RPMI8226 (cell line): ENCODE data around the gene INHBE.
A peak's percentile ranks its signal among the peaks of the same experiment; 100 is the strongest.
"Not testable (repeated sequence)": the region's sequence is repeated elsewhere in the genome, so short reads cannot be mapped to it uniquely, and the experiment has no call there.

Experiments used
- DNase-seq: peaks from one replicate; pipeline ENCODE4 v3.0.0-alpha.2; 2015

The INHBE gene

DNA sequence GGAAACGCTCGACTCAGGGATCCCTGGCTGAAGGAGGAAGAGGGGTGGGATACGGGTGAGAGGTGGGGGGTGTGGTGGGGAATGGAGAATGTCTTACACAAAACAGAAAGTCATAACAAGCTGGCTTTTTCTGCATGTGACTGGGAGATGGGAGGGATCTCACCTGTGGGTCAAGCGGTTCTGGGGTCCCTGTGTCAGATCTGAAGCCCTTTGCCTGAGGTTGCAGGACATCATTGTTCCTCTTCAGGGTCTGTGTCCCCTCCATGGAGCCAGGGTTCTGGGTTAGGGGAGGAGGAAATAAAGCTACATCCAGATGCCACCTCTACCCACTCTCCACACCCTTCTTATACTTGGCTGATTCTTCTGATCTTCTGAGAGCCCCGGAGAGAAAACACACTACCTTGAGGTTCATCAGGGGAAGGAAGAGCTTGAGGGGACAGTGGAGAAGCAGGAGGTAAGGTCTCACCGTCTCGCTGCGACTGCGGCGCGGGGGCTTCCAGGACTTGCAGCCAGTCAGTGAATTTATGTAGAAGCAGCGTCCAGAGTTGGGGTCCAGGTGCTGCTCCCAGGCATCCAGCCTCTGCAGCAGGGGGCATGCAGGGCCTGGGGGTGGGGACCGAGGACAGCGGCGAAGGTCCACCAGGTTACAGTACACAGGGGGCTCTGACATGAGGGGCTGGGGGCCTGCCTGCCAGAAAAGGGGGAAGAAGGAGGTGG, 22.0 kb downstream of the INHBE start:
- no peak for DNase-seq

DNA sequence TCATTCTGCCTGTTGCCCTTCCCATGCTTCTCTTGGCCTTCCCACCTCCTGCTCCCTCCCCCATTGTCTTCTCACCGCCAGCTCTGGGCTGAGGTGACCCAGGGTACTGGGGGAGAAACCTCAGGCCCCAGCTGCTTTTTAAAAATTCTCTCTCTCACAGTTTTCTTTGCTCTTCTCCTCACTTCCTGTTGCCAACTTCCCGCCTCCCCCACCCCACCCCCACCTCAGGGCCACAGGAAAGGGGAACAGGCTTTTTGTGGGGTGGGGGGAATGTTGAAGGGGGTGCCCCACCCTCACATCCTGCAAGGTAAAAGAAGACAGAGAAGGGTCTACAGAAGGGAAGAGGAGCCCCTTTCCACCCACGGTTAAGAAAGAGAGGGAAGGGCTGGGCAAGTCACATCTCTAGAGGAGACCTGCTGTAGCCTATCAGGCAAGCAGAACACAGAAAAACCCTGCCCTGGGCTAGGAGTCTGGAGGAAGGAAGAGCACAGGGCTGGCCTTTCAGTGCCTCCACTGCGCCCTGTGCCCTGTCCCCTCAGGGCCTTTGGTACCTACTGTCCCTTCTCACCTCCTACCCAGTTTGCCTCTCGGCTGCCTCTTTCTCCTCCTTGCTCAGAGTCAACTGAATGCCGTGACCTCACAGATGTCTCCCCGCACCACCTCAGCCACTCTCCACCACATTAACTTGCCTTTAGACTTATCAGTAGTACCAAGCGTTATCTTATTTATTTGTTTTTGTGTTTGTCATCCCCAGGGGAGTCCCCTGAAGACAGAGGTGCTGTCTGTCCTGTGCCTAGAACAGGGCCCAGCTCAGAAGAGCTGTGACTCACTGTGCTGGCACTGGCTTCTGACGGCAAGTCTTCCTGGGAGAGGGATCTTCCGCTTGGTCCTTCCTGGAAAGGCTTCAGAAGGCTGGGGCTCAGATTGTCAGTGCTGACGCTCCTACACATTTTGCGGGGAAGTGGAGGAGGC, 22.9 kb downstream of the INHBE start:
- DNase-seq: peak; percentile 25

DNA sequence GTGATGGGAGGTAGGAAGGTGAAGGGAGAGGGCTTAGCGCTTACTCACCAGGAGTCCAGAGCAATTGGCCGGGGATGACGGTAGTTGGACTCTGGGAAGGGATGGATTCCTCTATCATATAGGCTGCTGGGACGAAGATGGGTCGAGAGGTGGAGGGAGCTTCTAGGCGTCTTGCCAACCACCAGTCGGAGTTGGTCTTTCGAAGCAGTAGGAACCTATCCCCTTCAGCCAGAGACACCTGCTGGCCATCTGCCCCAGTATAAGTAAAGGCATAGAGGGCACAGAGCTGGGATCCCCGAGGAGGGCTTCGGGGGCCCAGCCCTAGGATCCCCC, 23.9 kb downstream of the INHBE start:
- no peak for DNase-seq

DNA sequence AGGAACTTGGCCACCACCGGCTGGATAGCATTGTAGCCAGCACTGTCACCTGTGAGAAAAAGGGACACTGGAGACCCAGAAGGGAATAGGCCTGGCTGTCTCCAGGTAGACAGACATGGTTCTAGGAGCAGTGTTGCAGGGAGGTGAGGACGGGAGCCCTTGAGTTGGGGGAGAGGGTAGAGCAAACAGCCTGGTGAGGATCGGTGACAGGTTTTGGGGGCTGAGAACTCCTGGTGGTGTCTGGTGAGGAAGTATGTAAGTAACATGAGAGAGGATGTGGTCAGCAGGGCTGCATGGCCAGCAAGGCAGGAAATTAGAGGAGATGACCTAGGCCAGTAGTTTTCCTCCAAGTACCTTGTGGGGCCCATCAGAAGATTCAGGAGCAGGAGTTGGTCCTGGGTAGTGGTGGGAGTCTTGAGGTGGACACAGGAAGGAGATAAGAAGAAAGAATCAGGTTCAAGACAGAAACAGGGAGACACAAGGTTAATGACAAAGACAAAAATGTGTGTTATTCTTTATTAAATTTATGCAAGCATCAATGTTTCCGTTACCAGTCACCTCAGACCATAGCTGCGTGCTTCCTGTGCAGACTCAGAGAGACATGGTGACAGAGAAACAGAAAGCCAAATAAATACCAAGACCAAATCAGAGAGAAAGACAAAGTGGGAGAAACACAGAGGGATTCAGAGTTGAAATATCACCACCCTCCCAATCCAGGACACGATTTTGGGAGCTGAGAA, 24.4 kb downstream of the INHBE start, which contains the start of gene ARHGAP9:
TSS of gene ARHGAP9 (minus strand) at position 491 of the 740 bp plus-strand sequence. CDS start at position 31, 460 bp downstream.
- no peak for DNase-seq

DNA sequence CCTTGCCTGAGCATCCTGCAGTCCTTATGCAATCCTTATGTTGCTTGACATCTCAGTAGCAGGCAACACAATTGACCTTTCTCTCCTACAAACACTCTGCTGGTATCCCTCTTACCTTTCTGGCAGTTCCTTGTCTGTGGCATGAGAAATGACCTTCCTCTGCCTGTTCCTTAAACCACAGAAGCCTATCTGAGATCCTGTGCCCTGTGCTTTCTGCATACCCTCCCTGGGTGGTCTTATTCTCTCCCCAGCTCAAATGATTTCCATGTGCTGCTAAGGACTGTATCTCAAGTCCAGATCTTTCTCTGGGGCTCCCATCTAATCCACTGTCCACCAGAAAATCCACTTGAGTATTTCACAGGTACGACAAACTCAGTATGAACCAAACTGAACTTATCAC, 26.6 kb downstream of the INHBE start:
- no peak for DNase-seq

DNA sequence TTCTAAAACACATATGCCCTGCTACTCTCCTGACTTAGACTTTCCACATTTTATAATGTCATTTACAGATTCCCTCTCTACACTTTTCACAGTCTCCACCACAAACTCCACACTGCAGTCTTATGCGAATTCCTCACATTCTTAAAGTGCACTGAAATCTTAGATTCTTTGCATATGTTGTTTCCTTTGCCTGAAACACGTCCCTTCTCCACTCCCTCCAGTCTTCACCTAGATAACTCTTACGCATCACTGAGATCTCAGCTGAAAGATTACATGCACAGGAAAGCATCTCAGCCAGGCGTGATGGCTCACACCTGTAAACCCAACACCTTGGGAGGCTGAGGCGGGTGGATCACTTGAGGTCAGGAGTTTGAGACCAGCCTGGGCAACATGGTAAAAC, 28.4 kb downstream of the INHBE start:
- no peak for DNase-seq

DNA sequence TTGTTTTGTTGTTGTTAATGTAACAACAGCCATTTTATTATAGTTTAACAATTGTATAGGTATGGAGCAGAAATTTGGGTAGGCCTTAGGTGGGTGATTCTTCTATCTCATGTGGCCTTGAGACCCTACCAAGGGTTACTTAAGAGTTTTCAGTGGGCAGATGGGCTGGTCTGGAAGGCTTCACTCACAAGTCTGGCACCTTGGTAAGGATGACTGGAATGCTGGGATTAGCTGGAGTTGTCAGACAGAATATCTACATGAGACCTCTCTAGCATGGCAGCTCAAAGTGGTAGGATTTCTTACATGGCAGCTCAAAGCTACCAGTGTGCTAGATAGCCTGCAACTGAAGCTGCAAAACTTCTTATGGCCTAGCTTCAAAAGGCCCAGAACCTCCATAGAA, 30.6 kb downstream of the INHBE start:
- DNase-seq: no peak

DNA sequence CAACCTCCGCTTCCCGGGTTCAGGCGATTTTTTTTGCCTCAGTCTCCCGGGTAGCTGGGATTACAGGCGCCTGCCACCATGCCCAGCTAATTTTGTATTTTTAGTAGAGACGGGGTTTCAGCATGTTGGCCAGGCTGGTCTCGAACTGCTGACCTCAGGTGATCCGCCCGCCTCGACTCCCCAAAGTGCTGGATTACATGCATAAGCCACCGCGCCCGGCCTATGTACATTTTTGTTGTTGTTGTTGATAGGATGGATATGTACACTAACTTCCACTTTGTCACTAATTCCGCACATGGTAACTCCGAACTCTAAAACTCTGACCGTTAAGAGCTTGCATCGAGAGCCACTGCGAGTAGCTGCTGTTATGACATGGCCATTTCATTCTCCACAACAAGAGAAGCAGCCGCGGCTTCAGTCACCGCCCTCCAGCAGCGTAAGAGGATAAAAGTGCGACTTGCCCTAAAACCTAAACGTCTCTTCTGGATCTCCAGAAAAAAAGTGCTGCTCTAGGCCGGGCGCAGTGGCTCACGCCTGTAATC, 32.0 kb downstream of the INHBE start:
- no peak for DNase-seq

DNA sequence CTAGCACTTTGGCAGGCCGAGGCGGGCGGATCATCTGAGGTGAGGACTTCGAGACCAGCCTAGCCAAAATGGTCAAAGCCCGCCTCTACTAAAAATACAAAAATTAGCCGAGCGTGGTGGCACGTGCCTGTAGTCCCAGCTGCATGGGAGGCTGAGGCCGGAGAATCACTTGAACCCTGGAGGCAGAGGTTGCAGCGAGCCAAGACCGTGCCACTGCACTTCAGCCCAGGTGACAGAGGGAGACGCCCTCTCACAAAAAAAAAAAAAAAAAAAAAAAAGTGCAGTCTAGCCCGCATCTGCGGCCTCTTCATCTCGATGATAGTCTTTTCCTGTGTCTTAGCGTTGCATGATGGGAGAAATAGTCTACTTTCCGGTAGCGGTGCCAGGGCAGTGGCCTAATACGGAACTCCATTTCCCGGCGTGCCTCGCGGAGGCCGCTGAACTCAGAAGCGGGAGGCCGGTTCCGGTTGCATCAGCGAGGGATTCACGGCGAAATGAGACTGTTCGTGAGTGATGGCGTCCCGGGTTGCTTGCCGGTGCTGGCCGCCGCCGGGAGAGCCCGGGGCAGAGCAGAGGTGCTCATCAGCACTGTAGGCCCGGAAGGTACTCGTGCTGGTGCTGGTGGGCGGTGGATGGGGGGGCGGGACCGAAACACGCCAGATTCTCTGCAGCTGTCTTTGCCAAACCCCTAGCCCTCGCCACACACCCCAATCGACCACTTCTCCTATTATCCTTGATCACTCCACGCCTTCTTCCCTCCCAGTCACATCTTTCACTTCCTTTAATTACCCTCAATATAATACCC, 32.7 kb downstream of the INHBE start, which contains the start of gene MARS1:
TSS of gene MARS1 (plus strand) at position 472 of the 805 bp plus-strand sequence. CDS start at position 495, 23 bp downstream.
- DNase-seq: peak; percentile 97

DNA sequence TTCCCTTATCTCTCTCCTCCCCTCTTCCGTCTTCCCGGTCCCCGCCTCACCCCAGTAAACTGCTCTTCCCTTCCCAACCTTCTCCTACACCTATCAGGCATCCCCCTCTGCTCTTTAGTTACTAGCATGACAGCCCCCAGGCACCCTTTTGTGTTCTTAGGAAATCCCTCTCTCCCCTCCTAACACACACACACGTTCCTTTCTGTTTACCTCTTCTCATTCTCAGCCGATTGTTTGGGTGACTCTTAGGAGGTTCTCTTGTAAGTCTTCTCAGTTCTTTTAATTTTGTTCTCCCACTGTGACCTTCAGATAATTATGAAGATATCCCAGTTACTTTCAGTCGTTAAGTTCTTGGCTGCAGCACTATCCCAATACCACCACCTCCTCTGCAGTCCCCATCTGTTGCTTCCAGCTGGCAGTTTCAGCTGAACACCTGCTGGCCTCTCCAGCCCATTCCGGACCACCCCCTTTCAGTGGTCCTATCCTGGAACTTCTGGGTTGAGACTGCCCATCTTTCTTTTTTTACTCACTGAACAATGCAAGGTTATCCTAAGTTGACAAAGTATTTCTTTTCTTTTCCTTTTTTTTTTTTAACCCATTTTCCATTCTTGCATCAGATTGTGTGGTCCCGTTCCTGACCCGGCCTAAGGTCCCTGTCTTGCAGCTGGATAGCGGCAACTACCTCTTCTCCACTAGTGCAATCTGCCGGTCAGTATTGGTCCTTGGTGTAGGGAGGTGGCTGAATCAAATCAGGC, 33.5 kb downstream of the INHBE start:
- DNase-seq: peak; percentile 38

DNA sequence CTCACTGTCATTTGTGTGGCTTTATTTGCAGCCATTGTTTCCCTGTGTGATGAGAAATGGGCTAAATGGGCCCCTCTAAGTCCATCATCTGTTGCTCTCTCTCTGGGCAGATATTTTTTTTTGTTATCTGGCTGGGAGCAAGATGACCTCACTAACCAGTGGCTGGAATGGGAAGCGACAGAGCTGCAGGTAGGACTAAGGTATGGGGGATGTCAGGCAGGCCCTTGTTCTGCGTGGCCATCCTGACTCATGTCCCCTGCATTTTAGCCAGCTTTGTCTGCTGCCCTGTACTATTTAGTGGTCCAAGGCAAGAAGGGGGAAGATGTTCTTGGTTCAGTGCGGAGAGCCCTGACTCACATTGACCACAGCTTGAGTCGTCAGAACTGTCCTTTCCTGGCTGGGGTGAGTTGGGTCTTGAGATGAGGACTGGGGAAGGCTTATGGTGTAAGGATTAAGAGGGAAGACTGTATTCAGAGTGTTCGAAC, 34.1 kb downstream of the INHBE start:
- no peak for DNase-seq

DNA sequence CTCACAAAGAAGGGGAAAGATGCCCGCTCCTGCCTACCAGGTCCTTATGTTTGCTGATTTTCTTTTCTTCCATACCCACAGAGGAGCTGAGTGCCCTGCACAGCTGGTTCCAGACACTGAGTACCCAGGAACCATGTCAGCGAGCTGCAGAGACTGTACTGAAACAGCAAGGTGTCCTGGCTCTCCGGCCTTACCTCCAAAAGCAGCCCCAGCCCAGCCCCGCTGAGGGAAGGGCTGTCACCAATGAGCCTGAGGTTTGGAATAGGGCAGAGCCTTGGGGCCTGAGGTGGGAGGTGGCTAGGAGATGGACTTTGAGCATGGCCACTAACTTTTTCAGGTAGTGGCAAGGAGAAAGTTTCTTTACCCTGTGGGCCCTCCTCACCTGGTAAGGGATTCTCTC, 35.0 kb downstream of the INHBE start:
- no peak for DNase-seq

DNA sequence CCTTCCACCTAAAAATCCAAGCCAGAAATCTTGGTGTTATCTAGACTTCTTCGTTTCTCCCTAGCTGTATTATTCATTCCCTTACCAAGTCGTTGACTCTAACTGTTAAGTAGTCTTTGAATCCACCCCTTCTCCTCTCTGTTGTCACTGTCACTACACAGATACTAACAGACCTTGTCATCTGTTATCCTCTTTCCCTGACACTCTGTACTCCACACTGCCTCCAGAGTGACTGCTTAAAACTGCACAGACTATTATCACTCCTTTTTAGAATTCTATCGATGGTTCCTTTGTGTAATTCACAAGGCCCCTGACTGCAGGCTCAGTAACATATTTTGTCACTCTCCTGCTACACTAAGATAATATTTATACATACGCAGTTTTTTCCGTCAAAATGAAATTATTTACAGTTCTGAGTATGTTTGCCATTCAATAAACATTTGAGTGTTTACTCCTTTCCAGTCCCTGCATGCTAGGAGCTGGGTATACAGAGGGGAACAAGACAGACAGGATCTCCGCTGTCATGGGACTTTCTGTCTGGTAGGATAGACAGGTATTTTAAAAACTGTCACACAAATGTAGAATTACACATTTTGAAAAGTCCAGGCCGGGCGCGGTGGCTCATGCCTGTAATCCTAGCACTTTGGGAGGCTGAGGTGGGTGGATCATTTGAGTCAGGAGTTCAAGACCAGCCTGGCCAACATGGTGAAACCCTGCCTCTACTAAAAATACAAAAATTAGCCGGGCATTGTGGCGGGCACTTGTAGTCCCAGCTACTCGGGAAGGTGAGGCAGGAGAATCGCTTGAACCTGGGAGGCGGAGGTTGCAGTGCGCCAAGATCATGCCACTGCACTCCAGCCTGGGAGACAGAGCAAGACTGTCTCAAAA, 36.5 kb downstream of the INHBE start:
- DNase-seq: no peak

DNA sequence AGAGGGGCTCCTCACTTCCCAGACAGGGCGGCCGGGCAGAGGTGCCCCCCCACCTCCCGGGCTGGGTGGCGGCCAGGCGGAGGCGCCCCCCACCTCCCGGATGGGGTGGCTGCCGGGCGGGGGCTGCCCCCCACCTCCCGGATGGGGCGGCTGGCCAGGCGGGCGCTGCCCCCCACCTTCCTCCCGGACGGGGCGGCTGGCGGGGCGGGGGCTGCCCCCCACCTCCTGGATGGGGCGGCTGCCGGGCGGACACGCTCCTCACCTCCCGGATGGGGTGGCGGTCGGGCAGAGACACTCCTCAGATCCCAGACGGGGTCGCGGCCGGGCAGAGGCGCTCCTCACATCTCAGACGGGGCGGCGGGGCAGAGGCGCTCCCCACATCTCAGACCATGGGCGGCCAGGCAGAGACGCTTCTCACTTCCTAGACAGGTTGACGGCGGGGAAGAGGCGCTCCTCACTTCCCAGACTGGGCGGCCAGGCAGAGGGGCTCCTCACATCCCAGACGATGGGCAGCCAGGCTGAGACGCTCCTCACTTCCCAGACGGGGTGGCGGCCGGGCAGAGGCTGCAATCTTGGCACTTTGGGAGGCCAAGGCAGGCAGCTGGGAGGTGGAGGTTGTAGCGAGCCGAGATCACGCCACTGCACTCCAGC, 40.1 kb downstream of the INHBE start:
- not testable (repeated sequence) for DNase-seq

DNA sequence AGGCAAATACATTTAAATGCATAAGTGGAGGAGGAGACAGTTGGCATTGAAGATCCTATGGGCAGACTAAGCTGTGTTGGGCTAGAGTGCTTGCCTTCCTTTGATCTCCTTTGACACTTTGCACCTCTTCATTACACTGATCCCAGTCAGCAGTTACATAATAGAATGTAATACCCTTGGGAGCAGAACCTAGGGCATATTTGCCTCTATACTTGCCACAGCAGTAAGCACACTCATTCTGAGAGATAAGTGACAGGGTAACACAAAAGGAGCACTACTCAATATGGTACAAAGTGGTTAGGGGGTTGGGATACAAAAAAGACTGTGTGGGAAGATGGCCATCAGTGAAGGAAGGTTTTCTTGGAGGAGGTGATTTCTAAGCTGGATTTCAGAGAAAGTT, 41.7 kb downstream of the INHBE start:
- DNase-seq: no peak

DNA sequence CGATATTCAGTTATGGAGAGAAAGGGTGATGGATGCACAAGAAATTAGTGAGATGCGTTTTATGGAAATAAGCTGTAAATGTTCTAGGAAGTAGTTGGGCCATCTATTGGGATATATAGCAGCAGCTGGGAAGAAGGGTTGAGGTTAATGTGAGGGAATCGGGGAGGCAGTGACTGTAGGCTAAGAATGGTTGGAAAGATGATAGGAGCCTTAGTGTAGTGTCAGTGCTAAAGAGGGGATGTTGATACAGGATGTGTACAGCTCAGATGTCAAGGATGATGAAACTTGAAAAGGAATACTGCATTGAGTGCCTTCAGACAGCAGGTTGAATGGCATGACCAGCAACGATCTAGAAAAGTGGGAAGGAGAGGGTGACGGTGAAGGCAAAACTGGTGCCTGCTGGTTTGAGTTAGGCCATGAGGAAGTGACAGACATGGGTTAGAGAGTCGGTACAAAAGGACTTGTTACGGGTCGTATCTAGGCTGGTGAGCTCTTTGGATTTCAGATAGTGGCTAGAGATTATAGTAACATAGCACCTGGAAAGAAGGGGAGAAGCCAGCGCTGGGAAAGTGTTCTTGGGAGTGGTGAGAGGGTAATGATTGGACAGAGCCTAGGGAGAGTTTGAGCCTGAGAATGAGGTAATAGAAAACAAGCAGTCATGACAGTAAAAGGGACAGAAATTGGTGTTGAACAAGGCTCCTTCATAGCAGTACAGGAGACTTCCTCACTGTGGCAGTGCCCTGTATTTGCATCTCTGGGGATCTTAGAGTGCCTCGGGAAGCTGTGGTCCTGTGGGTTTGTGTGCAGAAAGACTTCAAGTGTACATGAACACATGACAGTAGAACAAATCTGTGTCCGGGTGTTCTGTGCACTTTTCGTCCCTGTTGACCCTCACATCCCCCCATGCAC, 42.4 kb downstream of the INHBE start:
- DNase-seq: no peak

DNA sequence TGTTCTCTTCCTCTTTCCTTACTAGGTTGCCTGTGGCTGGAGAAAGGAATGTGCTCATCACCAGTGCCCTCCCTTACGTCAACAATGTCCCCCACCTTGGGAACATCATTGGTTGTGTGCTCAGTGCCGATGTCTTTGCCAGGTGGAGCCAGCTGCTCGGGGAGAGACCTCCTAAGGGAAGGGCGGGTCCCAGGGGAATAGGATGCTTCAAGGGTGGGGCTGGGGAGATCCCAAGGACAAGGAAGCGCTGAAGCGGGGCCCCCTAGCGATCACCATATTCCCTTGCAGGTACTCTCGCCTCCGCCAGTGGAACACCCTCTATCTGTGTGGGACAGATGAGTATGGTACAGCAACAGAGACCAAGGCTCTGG, 43.0 kb downstream of the INHBE start:
- DNase-seq: no peak

DNA sequence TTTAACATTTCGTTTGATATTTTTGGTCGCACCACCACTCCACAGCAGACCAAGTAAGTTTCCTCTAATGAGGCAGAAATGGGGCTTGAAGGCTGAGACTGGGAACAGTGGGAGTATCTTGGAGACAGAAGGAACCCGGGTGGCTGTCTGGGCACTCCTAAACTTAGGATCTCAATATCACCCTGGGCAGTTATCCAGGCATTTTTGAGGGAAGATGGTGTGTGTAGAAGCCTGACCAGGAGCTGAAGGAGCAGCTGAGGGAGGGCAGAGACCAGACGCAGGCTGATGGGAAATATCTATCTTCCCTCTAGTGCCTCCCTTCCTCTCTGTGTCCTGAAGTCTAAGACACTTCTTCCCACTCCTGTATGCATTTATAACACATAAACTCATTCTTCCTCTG, 43.5 kb downstream of the INHBE start:
- no peak for DNase-seq
